Measurements from ENCODE around the gene CTXND1.

DNA sequence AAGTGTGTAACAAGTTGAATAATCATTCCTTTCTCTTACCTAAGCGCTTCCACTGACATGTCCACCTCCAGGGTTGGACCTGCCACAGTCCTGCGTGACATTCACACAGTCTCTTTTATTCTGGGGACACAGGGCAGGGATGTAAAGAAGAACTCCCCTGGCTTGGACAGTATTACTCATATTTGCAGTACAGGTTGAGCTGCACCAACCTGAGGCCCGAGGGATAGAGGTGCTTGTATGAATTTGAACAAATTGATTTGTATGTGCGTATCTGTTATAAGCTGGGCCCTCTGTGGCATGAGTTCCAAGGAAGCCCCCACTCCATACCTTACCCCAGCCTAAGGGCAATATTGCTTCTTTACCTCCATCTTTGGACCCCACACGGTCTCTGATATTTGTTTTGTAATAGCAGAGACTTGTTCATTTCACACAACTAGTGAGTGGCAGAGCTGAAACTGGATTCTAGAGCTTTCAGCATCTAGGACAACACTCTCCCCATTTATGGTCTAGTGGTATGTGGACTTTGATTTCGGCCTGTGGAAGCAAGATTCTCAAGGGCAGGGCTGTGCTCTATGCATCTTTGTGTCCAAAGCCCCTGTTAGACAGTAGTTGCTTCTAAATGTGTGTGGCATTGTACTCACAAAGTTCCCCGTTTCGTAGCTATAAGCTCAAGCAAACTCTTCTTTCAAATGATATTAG, 60.0 kb downstream of the CTXND1 start:
- TF ChIP-seq SMC3 (IDR thresholded peaks at IDR 0.05; ENCODE audit: low read depth, low read length) (no peak), CTCF (conservative IDR thresholded peaks at IDR 0.05; ENCODE audit: low read depth, low read length) (no peak), RAD21 (IDR thresholded peaks at IDR 0.05; ENCODE audit: low read length) (no peak), FOS (IDR thresholded peaks at IDR 0.05; ENCODE audit: low read depth, low read length) (no peak), MAFK (IDR thresholded peaks at IDR 0.05; ENCODE audit: low read depth, low read length) (no peak), POLR2A (IDR thresholded peaks at IDR 0.05; ENCODE audit: low read depth, low read length) (no peak), CEBPB (IDR thresholded peaks at IDR 0.05; ENCODE audit: low read depth, low read length) (no peak), ELK1 (IDR thresholded peaks at IDR 0.05; ENCODE audit: borderline replicate concordance, low read depth, low read length) (no peak), MXI1 (IDR thresholded peaks at IDR 0.05; ENCODE audit: borderline replicate concordance, low read depth, low read length) (no peak), MAZ (IDR thresholded peaks at IDR 0.05; ENCODE audit: borderline replicate concordance, low read depth, low read length) (no peak), USF2 (IDR thresholded peaks at IDR 0.05; ENCODE audit: low read depth, low read length) (no peak), BHLHE40 (IDR thresholded peaks at IDR 0.05; ENCODE audit: low read depth, low read length) (no peak), RFX5 (IDR thresholded peaks at IDR 0.05; ENCODE audit: low read depth, low read length) (no peak)

All from IMR-90 (cell line).